Neural progenitor cell (in vitro differentiated cells): Measurements from ENCODE around the gene EFCAB11. TPM values are rescaled to one million over a fixed set of nuclear protein-coding genes. Genes with fewer than 3 reads are reported as not detected.

Source experiments
- DNase-seq: peaks from one replicate; pipeline ENCODE4 v3.0.0-alpha.2; 2016; ENCODE audit warnings: low spot score
- H2AFZ ChIP-seq: fragments of 200-600 bp; sonication (generic); replicated peaks from 2 replicates; pipeline ENCODE4 v1.6.1; 2016; ENCODE audit warnings: antibody characterized with exemption
- H3F3A ChIP-seq: fragments of 200-600 bp; sonication (generic); 2 replicates; pipeline ENCODE4 v1.6.1; 2016; ENCODE audit warnings: antibody characterized with exemption, low read depth
- H3K27ac ChIP-seq: fragments of 200-600 bp; sonication (generic); 2 replicates; pipeline ENCODE4 v1.5.1; 2016; ENCODE audit warnings: mild to moderate bottlenecking
- H3K27me3 ChIP-seq: fragments of 200-600 bp; sonication (generic); 2 replicates; pipeline ENCODE4 v1.6.1; 2016; ENCODE audit warnings: mild to moderate bottlenecking, moderate library complexity
- H3K36me3 ChIP-seq: fragments of 200-600 bp; sonication (generic); 2 replicates; pipeline ENCODE4 v1.5.1; 2016
- H3K4me1 ChIP-seq: fragments of 200-600 bp; sonication (generic); 2 replicates; pipeline ENCODE4 v1.6.1; 2016; ENCODE audit warnings: mixed run types
- H3K4me2 ChIP-seq: fragments of 200-600 bp; sonication (generic); 2 replicates; pipeline ENCODE4 v1.6.1; 2016
- H3K4me3 ChIP-seq: fragments of 200-600 bp; sonication (generic); 2 replicates; pipeline ENCODE4 v1.5.1; 2016
- H3K79me2 ChIP-seq: fragments of 200-600 bp; sonication (generic); 2 replicates; pipeline ENCODE4 v1.6.1; 2016; ENCODE audit warnings: low read depth
- H3K9ac ChIP-seq: fragments of 200-600 bp; sonication (generic); 2 replicates; pipeline ENCODE4 v1.6.1; 2016
- H3K9me3 ChIP-seq: fragments of 200-600 bp; sonication (generic); 2 replicates; pipeline ENCODE4 v1.5.1; 2016; ENCODE audit warnings: low read depth
- H4K20me1 ChIP-seq: fragments of 200-600 bp; sonication (generic); 2 replicates; pipeline ENCODE4 v1.6.1; 2016; ENCODE audit warnings: low read depth
- H3K27ac Mint-ChIP-seq: 3 replicates; pipeline ENCODE4 v1.8.0; 2021; ENCODE audit warnings: mixed read lengths
- H3K27me3 Mint-ChIP-seq: 2 replicates; pipeline ENCODE4 v1.8.0; 2022; ENCODE audit warnings: low read depth, mild to moderate bottlenecking, inconsistent platforms, moderate library complexity, mixed read lengths; ENCODE audit not compliant: insufficient read depth
- H3K36me3 Mint-ChIP-seq: 3 replicates; pipeline ENCODE4 v1.8.0; 2021; ENCODE audit warnings: mixed read lengths
- H3K4me1 Mint-ChIP-seq: 3 replicates; pipeline ENCODE4 v1.8.0; 2021; ENCODE audit warnings: mixed read lengths
- H3K4me3 Mint-ChIP-seq: 3 replicates; pipeline ENCODE4 v1.8.0; 2021; ENCODE audit warnings: mild to moderate bottlenecking, moderate library complexity, mixed read lengths
- H3K9me3 Mint-ChIP-seq: 3 replicates; pipeline ENCODE4 v1.8.0; 2020; ENCODE audit warnings: mixed read lengths
- EZH2 ChIP-seq: fragments of 200-600 bp; sonication (generic); IDR thresholded peaks from 2 replicates; pipeline ENCODE4 v1.6.1; 2017; ENCODE audit warnings: antibody characterized with exemption, mild to moderate bottlenecking, moderate library complexity
- EZH2phosphoT487 ChIP-seq: fragments of 200-600 bp; sonication (generic); IDR thresholded peaks from 2 replicates; pipeline ENCODE4 v1.6.1; 2017; ENCODE audit warnings: antibody characterized with exemption
- total RNA-seq: library from RNA; depleted of rRNA; stranded (reverse); fragments of >200 nt; gene quantifications from 2 replicates; pipeline ENCODE4 v1.2.3, GENCODE V29; 2015; ENCODE audit warnings: low replicate concordance
- TF ChIP-seq, protein P1 (sequence below): fragments of 200-600 bp; sonication (generic); IDR thresholded peaks from 2 replicates; pipeline ENCODE4 v1.5.1; 2017; ENCODE audit warnings: antibody characterized with exemption, mild to moderate bottlenecking

EFCAB11 gene
- total RNA-seq, 1 donor from 2014 or later = 27.6 TPM

DNA sequence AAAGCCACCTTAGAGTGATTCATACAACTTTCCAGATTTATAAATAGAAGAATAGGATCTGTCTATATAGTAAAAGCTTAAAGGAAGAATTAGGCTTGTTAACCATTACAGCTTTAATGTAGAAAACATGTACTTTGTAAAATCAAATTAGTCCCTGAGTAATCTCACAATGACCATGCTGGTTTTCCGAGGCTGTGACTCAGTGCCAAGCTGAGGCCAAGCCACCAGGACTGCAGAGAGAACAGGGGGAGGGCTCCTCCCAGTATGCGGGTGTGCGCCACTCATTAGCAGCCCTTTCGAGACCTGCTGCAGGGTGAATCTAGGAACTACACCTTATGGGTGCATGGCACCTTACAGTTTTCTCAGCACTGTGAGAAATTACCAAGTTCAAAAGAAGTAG, 167.0 kb downstream of the EFCAB11 start:
- H3K27ac Mint-ChIP-seq = no peak overlapping the region
- H3K36me3 Mint-ChIP-seq = peaks cover under 1% of the 10 kb centered on the region
- Histone ChIP-seq H3K27me3 (no peaks in the 10 kb centered on the region), H3K4me1 (no peaks in the 10 kb centered on the region), H3K4me3 (no peak overlapping the region), H3K36me3 (no peaks in the 10 kb centered on the region), H4K20me1 (no peaks in the 10 kb centered on the region), H3K9ac (no peak overlapping the region), H3K27ac (no peak overlapping the region), H3K9me3 (no peaks in the 10 kb centered on the region), H2AFZ (no peak overlapping the region), H3K79me2 (no peaks in the 10 kb centered on the region), H3K4me2 (no peak overlapping the region), H3F3A (no peaks in the 10 kb centered on the region)
- H3K9me3 Mint-ChIP-seq = no peaks in the 10 kb centered on the region
- no peaks in the 10 kb centered on the region for H3K27me3 Mint-ChIP-seq
- H3K4me1 Mint-ChIP-seq = no peaks in the 10 kb centered on the region
- no peak overlapping the region for H3K4me3 Mint-ChIP-seq
- TF ChIP-seq EZH2 = no peak
- no peak for TF ChIP-seq EZH2phosphoT487
- TF ChIP-seq, protein P1, sequence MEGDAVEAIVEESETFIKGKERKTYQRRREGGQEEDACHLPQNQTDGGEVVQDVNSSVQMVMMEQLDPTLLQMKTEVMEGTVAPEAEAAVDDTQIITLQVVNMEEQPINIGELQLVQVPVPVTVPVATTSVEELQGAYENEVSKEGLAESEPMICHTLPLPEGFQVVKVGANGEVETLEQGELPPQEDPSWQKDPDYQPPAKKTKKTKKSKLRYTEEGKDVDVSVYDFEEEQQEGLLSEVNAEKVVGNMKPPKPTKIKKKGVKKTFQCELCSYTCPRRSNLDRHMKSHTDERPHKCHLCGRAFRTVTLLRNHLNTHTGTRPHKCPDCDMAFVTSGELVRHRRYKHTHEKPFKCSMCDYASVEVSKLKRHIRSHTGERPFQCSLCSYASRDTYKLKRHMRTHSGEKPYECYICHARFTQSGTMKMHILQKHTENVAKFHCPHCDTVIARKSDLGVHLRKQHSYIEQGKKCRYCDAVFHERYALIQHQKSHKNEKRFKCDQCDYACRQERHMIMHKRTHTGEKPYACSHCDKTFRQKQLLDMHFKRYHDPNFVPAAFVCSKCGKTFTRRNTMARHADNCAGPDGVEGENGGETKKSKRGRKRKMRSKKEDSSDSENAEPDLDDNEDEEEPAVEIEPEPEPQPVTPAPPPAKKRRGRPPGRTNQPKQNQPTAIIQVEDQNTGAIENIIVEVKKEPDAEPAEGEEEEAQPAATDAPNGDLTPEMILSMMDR = no peak
- no peak for DNase-seq

DNA sequence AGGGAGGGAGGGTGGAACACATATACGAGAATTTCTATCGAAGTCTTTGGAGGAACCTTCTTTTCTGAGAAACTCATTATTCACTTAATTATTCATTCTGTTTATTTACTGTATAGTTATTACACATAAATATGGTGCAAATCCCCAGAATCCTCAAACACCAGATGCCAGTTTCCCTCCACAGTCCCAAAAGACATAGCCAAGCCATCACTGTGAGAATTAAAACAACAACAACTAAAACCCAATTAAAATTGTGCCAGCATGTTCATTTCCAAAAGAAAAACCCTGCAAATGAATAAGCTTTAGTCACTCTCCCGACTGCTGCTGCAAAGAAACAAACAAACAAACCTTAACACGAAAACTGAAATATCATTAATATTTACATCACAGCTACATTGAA, 173.5 kb downstream of the EFCAB11 start:
- H3K27me3 ChIP-seq = no peaks in the 10 kb centered on the region
- TF ChIP-seq EZH2phosphoT487 (no peak), EZH2 (no peak)
- TF ChIP-seq, protein P1 = no peak
- H3K36me3 ChIP-seq = no peaks in the 10 kb centered on the region
- no peak overlapping the region for H3K4me3 ChIP-seq
- Mint-ChIP-seq H3K36me3 (no peaks in the 10 kb centered on the region), H3K4me1 (no peaks in the 10 kb centered on the region), H3K27ac (no peak overlapping the region), H3K27me3 (peaks cover 3% of the 10 kb centered on the region), H3K9me3 (no peaks in the 10 kb centered on the region), H3K4me3 (no peak overlapping the region)
- H3K79me2 ChIP-seq = no peaks in the 10 kb centered on the region
- no peak overlapping the region for H3K4me2 ChIP-seq
- no peaks in the 10 kb centered on the region for H3K9me3 ChIP-seq
- no peak overlapping the region for H2AFZ ChIP-seq
- DNase-seq = no peak
- H3K9ac ChIP-seq = no peak overlapping the region
- no peaks in the 10 kb centered on the region for H3K4me1 ChIP-seq
- H3F3A ChIP-seq = no peaks in the 10 kb centered on the region
- H3K27ac ChIP-seq = no peak overlapping the region
- no peaks in the 10 kb centered on the region for H4K20me1 ChIP-seq

DNA sequence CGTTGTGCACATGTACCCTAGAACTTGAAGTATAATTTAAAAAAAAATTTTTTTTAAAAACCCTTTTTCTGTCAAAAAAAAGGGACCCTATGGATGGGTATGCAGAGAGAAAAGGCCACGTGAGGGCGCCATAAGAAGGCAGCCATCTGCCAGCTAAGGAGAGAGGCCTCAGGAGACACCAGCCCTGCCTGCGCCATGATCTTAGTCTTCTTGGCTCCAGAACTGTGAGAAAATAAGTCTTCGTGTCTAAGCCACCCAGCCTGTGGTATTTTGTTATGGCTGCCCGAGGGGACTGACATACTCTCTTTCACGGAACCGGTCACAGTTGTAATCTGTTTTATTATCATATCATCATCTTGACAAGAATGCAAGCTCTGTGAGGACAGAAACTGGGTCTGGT, 174.8 kb downstream of the EFCAB11 start:
- Histone ChIP-seq H3K4me1 (peaks cover 10% of the 10 kb centered on the region), H3F3A (no peaks in the 10 kb centered on the region), H3K4me3 (no peak overlapping the region), H3K9ac (no peak overlapping the region), H3K27me3 (no peaks in the 10 kb centered on the region), H3K9me3 (no peaks in the 10 kb centered on the region), H4K20me1 (no peaks in the 10 kb centered on the region), H3K79me2 (no peaks in the 10 kb centered on the region), H3K4me2 (no peak overlapping the region), H3K36me3 (no peaks in the 10 kb centered on the region), H3K27ac (no peak overlapping the region), H2AFZ (no peak overlapping the region)
- Mint-ChIP-seq H3K27me3 (peaks cover 3% of the 10 kb centered on the region), H3K9me3 (no peaks in the 10 kb centered on the region), H3K36me3 (no peaks in the 10 kb centered on the region), H3K27ac (no peak overlapping the region), H3K4me3 (no peak overlapping the region), H3K4me1 (peaks cover 3% of the 10 kb centered on the region)
- DNase-seq = no peak
- TF ChIP-seq EZH2 (no peak), EZH2phosphoT487 (no peak)
- TF ChIP-seq, protein P1 = peak; percentile 21
